GM21723 (cell line): Measurements from ENCODE around the gene MEX3D.

Experiments
- ATAC-seq: cut with Tn5 transposase; IDR thresholded peaks from one replicate; pipeline ENCODE4 v1.9.1; 2021; ENCODE audit warnings: mild to moderate bottlenecking, moderate library complexity; ENCODE audit not compliant: unreplicated experiment

MEX3D gene

DNA sequence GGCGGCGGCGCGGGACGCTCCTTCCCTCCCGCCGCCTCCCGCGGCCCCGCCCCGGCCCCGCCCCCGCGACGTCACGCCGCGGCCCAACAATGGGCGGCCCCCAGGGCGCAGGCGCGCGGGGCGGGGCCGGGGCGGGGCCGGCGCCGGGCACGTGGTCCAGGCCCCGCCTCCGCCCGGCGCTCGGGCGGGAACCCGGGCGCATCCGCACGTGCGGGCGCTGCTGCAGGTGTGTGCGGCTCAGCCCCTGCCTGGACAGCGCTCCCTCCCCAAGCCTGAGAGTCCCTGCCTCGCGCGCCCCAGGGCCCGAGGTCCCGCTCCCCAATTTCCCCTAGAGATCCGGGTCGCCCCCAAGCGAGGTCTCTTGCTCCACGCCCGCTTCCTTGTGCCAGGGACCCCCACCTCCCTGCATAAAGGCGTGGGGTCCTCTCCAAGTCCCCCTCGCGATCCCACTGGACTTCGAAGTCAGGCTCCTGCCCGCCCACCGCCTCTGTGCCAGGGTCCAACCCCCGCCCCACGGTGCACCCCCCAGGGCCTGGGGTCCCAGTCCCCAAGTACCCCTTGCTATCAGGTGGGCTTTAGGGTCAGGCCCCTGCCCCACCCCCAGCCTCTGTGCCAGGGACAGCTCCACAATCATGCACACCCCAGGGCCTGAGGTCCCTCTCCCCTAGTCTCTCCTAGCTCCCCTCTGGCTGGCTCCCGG is at the start of gene MEX3D:
MEX3D (minus strand) TSS at position 6 of the 700 bp plus-strand sequence. CDS start 267 bp downstream, outside the sequence.
- no peak for ATAC-seq

DNA sequence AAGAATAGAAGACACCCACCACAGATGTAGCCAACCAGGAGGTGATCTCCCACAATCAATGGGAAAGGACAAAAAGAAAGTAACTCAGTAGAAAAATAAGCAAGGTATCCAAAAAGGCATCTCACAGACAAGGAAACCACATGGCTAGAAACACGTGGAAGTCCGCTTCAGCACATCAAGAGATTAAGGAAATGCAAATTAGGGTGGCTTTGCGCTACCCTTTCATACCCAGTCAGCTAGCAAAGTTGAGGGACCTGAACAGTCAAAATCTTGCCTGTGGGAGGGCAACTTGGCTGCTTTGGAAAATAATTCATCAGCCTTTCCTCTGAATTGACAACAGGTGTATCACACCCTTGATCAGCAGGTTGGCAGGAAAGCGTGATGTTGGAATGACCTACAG is 48.8 kb upstream of the MEX3D start:
- no peak for ATAC-seq

- ATAC-seq: no peak
Observed at GRCh38 chr19:1616396-1616795, 48.3 kb upstream of the MEX3D start.

- ATAC-seq: no peak
Observed at GRCh38 chr19:1615156-1615765, 47.1 kb upstream of the MEX3D start.

DNA sequence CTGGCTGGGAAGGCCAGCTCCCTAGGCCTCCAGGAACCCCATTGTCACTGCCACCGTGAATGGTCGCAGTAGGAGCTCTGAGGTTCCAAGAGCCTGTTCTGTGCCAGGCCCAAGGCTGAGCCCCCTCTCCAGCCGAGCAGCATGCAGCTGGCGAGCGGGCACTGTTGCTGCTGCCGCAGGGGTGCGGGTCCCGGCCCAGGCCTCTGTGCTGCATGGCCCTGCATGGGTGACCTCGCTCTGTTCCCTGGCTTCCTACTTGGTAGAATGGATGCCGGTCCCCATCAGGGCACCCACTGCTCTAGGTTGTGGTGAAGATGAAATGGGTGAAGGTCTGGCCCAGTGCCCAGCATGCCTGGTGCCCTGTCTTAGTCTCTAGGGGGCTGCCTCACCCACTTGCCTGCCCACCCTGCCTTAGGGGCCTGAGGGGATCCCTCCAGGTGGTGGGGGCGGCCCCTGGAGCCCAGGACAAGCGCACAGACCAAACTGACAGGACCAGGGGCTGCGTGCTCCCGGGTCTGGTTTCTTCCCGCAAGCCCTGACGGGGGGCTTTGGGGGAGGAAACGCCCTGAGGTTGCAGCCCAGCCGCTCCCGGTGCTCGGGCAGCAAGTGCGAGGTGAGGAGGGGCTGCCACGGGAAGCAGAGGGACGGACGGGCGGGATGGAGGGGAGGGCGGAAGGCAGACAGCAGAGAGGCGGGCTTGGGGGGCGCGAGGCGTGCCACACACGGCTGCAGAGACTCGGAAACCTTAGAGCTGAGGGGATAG is 45.9 kb upstream of the MEX3D start:
- no peak for ATAC-seq

- no peak for ATAC-seq
Observed at GRCh38 chr19:1613146-1613545, 45.0 kb upstream of the MEX3D start.

DNA sequence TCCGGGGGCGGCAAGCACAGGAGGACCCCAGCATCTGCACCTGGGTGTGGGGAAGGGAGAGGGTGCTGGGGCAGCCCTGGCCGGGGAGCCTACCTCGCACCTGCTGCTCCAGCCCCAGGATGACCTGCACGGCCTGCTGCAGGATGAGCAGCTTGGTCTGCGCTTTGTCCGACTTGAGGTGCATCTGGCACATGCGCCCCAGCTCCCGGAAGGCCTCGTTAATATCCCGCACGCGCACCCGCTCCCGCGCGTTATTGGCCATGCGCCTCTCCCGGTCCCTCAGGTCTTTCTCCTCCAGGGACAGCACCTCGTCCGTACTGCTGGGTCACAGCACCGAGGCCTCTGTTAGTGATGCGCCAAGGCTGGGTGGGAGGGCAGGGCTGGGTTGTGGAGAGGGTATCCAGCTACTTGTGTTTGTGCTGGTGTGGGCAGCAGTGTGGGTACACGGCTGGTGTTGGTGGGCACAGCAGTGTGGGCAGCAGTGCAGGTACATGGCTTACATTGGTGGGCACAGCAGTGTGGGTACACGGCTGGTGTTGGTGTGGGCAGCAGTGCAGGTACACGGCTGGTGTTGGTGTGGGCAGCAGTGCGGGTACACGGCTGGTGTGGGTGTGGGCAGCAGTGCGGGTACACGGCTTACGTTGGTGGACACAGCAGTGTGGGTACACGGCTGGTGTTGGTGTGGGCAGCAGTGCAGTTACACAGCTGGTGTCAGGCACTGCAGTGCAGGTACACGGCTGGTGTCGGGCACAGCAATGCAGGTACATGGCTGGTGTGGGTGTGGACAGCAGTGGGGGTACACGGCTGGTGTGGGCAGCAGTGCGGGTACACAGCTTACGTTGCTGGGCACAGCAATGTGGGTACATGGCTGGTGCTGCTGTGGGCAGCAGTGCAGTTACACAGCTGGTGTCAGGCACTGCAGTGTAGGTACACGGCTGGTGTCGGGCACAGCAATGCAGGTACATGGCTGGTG is 44.3 kb upstream of the MEX3D start:
- ATAC-seq: no peak

GRCh38 chr19:1611353-1611752 is 43.2 kb upstream of the MEX3D start:
- no peak for ATAC-seq

DNA sequence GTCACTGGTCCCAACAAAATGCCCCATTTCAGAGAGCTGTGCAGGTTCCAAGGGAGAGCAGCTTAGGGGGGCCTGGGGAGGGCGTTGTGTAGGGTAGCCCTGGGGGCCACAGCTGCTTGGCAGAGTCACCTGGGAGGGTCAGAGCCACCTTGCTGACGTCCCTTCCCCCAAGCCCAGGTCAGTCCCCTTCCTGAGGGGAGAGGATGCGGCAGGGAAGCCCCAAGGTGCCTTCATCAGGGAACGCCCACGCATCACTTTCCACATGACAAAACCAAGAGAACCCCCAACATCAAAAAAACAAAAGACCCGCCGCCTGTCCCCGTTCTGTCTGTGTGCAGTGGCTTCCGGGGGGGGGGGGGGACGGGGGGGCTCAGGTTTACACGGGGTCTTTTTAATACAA is 42.5 kb upstream of the MEX3D start:
- no peak for ATAC-seq

- no peak for ATAC-seq
Observed at GRCh38 chr19:1609680-1610474, 41.8 kb upstream of the MEX3D start.

DNA sequence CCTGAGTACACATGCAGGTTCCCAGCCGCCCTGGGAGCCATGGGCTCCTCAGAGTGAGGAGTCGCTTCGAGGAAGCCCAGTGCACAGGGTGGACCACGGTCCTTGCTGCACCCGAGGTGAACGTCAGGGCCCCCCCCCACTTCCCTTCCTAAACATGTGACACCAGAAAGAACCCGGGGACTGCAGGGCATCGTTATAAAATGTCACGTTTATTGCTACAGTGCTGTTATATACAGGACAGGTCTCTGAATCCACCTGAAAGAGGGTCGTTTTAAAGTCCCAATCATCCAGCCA is 40.9 kb upstream of the MEX3D start:
- ATAC-seq: no peak

DNA sequence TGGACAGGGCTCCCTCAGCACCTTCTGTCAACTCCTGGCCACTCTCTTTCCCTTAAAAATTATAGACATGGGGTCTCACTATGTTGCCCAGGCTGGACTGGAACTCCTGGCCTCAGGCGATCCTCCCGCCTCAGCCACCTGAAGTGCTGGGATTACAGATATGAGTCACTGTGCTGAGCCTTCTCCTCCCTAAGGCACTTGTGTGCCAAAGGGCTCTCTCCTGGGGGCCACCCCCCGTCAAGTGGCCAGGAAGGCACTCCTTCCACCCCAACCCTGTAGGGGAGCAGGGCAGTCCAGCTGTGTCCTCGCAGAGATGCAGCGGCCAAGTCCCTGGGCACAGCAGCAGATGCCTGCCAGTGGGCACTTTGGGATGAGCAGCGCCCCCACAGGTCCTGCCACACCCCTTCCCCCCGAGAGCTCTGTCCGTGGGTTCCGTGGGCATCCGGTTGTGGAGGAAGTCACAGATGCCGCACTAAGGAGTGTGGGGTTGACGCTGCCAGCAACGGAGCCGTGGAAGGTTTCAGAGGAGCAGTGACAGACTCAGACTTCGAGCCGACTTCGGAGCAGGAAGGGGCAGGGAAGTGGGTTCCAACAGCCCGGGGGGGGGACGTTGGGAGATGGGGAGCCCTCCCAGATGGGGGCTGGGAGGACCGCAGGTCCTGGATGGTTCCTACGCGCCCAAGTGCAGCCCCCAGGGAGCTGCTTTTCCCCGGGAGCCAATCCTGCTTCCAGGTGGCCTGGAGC is 40.4 kb upstream of the MEX3D start:
- no peak for ATAC-seq

DNA sequence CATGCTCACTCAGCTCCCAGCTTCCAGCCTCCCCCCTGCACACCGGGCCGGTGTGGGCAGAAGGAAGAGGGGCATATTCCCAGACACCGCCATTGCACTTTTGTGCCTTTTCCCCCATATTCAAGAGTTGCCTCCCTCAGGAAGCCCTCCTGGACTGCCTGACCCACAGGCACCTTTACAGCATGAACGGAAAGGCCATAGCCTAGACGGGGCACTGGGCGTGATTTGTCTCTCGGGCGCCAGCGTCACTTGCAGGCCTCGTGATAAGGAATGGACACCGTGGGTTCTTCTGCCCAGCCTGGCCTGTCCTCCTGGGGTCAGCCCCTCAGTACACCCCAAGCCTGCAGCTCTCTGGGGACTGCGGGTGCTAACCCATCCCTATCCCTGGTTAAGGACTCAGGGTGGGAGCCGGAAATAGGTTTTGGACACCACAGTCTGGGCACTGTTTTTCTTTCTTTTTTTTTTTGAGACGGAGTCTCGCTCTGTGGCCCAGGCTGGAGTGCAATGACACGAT is 38.1 kb upstream of the MEX3D start:
- ATAC-seq: peak; percentile 2

- ATAC-seq: peak; percentile 83
Observed at GRCh38 chr19:1605236-1606137, 37.4 kb upstream of the MEX3D start, which contains the start of gene UQCR11. UQCR11 (minus strand) TSS chr19:1605462; CDS start chr19:1605409, 53 bp downstream.

DNA sequence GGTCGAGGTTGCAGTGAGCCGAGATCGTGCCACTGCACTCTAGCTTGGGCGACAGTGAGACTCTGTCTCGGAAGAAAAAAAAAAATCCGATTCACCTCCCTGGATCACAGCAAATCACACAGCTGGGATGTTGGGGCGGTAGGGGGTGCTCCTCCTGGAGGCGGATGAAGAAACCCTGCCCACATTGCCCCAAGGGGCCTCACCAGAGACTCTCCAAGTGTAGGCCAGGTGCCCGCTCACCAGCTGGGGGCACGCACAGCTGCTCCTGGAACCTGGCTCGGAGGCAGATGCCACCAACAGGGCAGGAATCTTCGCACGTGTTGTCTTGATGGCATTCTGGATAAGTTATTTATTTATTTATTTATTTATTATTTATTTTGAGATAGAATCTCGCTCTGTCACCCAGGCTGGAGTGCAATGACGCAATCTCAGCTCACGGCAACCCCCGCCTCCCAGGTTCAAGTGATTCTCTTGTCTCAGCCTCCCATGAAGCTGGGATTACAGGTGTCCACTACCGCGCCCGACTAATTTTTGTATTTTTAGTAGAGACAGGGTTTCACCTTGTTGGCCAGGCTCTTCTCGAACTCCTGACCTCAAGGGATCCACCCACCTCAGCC is 34.1 kb upstream of the MEX3D start:
- ATAC-seq: no peak

GRCh38 chr19:1601613-1602064 is 33.5 kb upstream of the MEX3D start:
- no peak for ATAC-seq

DNA sequence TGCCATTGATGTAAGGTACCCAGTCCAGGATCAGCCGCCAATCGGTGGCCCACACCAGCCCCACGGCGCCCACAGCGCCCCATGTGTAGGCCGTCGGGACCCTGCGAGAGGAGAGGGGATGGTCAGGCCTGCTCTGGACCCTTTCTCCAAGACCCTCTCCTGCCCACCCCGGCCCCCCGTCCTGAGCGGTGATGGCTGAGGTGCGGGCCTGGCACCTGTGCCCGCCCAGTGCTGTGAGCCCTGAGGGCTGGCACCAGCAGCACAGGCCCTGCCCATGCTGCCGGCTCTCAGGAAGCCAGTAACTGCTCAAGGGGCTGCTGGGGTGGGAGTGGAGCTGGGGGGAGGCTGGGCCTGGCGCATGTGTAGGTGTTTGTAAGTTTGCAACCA is 31.3 kb upstream of the MEX3D start:
- no peak for ATAC-seq
